ENCODE results near the gene LRP5.
A peak's percentile ranks its signal among the peaks of the same experiment; 100 is the strongest.
"Not testable (repeated sequence)": the region's sequence is repeated elsewhere in the genome, so short reads cannot be mapped to it uniquely, and the experiment has no call there.

LRP5 gene

GRCh38 chr11:68282141-68282860, 30.1 kb upstream of the LRP5 start:
- DNase-seq (ENCODE audit: low spot score), result no peak

DNA sequence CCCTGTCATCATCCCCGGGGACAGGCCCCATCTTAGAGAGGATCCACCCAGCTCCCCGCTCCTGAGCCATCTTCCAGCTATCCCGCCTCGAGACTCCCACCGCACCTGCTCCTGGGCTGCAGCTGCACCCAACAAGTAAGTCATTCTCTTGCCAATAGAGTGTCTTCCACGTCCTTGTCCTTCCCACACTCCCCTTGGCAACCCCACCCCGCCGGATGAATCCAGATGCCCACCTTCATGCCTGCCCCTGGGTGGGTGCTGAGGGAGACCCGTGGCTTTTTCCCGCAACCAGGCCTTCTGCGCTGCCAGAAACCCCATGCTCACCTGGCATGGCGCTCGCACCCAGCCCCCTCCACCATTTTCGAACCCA, 29.5 kb upstream of the LRP5 start:
- DNase-seq (ENCODE audit: low spot score), result no peak

DNA sequence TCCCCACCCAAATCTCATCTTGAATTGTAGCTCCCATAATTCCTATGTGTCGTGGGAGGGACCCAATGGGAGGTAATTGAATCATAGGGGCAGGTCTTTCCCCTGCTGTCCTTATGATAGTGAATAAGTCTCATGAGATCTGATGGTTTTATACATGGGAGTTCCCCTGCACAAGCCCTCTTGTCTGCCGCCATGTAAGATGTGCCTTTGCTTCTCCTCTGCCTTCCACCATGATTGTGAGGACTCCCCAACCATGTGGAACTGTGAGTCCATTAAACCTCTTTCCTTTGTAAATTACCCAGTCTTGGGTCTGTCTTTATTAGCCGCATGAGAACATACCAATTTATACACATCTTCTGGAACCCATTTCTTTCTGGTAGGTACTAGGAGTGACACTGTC, 27.8 kb upstream of the LRP5 start:
- not testable (repeated sequence) for DNase-seq (ENCODE audit: low spot score)

DNA sequence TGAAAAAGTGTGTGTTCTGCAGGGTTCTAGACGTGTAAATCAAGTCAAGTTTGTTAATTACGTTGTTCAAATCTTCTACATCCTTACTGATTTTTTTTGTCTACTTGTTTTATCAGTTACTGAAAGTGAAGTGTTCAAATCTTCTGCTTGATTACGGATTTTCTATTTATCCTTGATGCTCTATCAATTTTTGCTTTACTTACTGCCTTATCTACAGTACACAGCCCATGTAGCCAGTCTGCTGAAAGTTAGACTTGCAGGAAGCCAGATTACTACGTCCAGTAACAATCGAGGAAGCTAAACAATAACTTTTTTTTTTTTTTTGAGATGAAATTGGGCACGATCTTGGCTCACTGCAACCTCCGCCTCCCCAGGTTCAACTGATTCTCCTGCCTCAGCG, 25.0 kb upstream of the LRP5 start:
- no peak for DNase-seq (ENCODE audit: low spot score)

DNA sequence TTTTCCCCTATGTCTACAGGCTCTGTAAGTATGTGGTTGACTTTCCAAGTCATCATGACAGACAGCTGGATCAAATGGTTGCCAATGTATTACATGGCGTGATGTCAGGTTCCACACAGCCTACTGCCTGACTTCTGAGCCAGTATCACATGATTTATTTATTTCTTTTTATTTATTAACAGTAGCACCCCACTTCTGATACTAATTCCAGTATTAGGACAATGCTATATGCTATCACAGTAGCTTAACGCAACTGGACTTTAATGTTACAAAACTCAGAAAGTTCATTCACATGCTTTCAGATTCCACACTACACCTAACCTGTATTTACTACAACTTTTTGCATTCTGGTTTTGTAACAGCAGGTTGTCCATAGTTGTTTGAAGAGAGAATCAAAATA, 22.9 kb upstream of the LRP5 start:
- DNase-seq (ENCODE audit: low spot score), result no peak

GRCh38 chr11:68293708-68294107, 18.7 kb upstream of the LRP5 start:
- no peak for DNase-seq (ENCODE audit: low spot score)

GRCh38 chr11:68295271-68295670, 17.1 kb upstream of the LRP5 start:
- DNase-seq (ENCODE audit: low spot score), result no peak

DNA sequence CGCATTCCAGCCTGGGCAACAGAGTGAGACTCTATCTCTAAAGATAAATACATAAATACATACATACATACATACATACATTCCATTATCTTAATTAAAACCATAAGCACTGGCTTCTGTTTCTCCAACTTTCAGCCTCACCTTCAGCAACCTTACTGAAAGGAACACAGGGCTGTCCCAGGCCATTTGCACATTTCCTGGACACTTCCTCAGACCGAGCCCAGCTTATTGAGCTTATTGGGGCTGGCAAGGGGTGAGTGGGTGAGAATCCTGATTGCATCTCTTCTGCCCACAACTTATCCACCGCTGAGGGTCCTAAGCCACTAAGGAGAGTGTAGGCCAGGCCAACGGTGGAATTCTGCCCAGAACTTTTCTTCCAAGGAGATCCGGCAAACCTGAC, 16.5 kb upstream of the LRP5 start:
- no peak for DNase-seq (ENCODE audit: low spot score)

DNA sequence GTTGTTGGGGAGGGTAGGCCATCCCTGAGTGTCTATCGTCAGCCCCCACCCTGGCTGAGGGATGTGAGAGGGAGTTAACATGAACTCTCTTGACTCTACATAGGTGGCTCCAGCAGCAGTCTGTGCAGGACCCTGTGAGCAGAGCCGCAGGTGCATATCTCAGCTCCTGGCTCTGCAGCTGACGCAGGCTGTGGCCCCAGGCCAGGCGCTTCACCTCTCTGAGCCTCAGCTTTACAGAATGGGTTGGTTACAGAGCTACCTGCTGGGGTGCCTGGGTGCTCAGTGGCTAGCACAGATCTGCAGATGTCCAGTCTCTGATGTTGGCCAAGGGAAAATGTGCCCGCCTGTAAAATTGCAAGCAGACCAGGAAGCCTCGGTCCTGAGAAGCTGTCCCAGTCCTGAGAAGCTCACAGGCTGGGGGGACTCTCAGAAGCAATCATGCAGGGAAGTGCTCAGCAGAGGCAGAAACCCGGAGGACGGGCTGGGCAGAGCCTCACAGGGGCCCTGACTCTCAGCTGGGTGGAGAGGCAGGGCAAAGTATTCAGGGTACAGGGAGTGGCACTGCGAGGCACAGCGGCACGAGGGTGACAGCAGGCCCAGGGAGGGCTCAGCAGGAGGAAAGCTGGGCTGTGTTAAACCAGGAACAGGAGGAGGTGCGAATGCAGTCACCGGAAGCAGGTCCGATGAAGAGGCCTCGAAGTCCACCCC, 15.9 kb upstream of the LRP5 start:
- DNase-seq (ENCODE audit: low spot score), result no peak

- no peak for DNase-seq (ENCODE audit: low spot score)
Measured at GRCh38 chr11:68297052-68297378, 15.4 kb upstream of the LRP5 start.

- DNase-seq (ENCODE audit: low spot score), result no peak
Measured at GRCh38 chr11:68297494-68297811, 14.9 kb upstream of the LRP5 start.

DNA sequence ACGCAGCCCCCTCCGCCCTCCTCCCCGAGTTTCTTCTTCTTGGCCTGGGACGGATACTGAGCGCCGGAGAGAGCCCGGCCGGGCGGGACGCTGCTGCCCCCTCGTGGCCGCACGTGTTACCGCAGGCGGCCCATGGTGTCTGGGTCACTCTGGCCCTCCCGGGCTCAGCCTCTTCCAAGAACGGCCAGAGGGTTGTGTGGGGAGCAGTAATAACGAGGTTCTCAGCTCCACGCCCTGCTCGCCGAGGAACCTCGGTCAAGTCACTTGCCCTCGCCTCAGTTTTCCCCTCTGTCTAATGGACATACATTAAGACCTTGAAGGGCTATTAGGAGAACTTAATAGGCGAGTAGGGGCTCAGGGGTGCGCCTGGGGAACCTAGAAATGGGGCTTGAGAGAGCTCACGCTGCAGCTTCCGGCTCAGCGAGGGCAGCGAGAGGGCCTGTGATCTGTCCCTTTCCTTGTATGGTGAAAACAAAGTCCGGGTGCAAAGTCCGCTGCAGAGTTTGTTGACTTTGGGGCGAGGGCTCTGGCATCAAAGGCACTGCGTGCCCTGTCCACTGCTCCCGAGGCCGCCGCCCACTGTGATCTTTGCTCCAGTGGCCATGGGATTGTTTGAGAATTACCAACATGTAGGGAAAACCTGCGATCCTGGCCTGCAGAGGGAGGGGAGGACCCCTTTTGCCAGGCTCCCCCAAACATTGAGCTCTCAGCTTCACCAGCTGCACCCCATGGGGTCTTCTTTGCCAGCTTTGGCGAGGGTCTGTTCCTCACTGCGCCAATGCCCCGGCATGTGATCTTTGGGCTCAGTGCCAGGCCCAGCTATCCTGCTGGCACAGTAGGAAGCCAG, 14.4 kb upstream of the LRP5 start:
- peak; percentile 68 for DNase-seq (ENCODE audit: low spot score)

- no peak for DNase-seq (ENCODE audit: low spot score)
Measured at GRCh38 chr11:68298659-68299516, 13.5 kb upstream of the LRP5 start.

DNA sequence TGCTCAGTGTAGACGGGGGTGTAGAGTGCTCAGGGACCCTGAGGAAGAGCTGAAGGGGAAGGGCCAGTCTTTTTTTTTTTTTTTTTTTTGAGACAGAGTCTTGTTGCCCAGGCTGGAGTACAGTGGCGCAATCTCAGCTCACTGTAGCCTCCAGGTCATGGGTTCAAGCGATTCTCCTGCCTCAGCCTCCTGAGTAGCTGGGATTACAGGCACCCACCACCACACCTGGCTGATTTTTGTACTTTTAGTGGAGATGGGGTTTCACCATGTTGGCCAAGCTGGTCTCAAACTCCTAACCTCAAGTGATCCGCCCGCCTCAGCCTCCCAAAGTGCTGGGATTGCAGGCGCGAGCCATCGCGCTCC, 12.9 kb upstream of the LRP5 start:
- not testable (repeated sequence) for DNase-seq (ENCODE audit: low spot score)

DNA sequence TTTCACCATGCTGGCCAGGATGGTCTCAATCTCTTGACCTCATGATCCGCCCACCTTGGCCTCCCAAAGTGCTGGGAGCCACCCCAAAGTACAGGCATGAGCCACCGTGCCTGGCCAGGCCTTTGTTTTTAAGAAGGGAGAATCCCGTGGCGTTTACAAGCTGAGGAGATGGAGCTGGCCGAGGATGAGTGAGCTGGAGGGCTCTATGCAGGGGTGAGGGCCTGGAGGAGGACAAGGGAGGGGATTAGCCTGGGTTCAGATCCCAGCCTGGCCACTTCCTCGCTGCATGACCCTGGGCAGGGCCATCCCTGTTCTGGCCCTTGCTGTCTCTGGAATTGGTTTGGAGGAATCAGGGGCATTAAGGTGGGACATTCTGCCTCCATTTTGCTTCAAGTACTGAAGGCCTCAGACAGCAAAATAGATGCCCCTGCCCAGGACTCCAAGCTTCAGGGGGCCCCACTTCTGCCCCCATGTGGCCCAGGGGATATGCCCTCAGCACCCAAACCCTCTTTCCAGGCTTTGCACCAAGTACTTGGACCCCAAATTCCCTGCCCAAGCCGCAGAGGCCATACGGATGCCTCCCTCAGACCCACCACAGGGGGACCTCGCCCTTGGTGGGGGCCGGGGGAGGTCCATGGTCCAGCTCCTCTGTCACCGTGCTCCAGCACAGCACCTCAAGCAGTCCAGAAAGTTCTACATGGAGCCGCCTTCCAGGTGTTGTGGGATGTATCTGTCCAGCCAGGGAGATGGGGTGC, 12.1 kb upstream of the LRP5 start:
- DNase-seq (ENCODE audit: low spot score), result no peak

GRCh38 chr11:68302256-68302655, 10.1 kb upstream of the LRP5 start:
- DNase-seq (ENCODE audit: low spot score), result no peak

DNA sequence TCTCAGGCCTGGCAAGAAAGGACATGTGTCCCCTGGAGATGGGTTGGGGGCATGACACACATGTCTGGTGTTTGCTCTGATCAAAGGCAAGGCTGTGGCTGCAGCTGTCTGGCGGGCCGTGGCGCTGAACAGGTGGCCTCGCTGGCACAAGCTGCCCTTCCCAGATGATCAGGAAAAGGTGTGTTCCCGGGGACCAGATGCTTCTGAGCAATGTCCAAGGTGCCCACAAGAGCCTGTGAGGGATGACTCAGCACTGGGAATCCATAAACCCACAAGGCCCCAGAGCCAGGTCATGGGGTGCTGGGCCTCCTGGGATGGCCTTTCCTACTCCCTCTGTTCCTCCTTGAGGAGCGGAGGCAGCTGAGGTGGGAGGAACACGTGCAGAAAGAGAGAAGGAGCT, 9.7 kb upstream of the LRP5 start:
- peak; percentile 86 for DNase-seq (ENCODE audit: low spot score)

GRCh38 chr11:68303083-68303482, 9.3 kb upstream of the LRP5 start:
- no peak for DNase-seq (ENCODE audit: low spot score)

GRCh38 chr11:68303982-68304780, 8.2 kb upstream of the LRP5 start:
- DNase-seq (ENCODE audit: low spot score), result no peak

GRCh38 chr11:68306636-68307035, 5.8 kb upstream of the LRP5 start:
- no peak for DNase-seq (ENCODE audit: low spot score)

DNA sequence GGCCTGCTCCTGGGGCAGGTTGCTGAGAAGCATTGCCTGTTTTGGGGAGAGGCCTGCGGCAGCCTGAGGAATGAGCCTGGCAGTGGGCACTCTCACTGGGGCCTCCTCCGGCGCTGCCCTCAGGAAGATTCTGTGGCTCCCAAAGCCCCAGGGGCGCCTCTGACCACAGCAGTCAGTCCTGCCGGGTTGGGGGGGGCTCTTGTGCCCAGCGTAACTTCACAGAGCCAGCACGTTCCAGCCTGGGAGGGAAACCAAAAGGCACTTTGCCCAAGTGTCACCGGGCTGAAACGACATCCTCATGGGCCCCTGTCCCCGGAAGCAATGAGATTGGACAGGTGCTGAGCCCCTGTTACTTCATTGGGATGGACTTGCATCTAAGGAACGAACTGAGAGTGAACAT, 4.3 kb upstream of the LRP5 start:
- DNase-seq (ENCODE audit: low spot score), result no peak
